NCI-H1694 treated with DMSO at 0.1 percent for 48 hours (cell line): ENCODE data around the gene CTAGE9.
"Not testable (repeated sequence)": the region's sequence is repeated elsewhere in the genome, so short reads cannot be mapped to it uniquely, and the experiment has no call there.

Experiments used
- DNase-seq: peaks from one replicate; lab custom pipeline; 2025; lab: John Stamatoyannopoulos, UW

Gene CTAGE9

GRCh38 chr6:131729550-131729949, 18.7 kb upstream of the CTAGE9 start:
- DNase-seq = no peak

GRCh38 chr6:131728296-131728939, 17.6 kb upstream of the CTAGE9 start:
- DNase-seq = no peak

- no peak for DNase-seq
Observed at GRCh38 chr6:131727868-131728267, 17.1 kb upstream of the CTAGE9 start.

- no peak for DNase-seq
Observed at GRCh38 chr6:131727467-131727866, 16.6 kb upstream of the CTAGE9 start.

GRCh38 chr6:131724114-131724513, 13.3 kb upstream of the CTAGE9 start:
- no peak for DNase-seq

GRCh38 chr6:131721161-131721560, 10.3 kb upstream of the CTAGE9 start:
- no peak for DNase-seq

- no peak for DNase-seq
Observed at GRCh38 chr6:131717836-131718542, 7.2 kb upstream of the CTAGE9 start.

- DNase-seq = not testable (repeated sequence)
Observed at GRCh38 chr6:131715567-131715966, 4.8 kb upstream of the CTAGE9 start.

- not testable (repeated sequence) for DNase-seq
Observed at GRCh38 chr6:131703905-131704304, 6.9 kb downstream of the CTAGE9 start.

- DNase-seq = not testable (repeated sequence)
Observed at GRCh38 chr6:131700851-131701250, 10.0 kb downstream of the CTAGE9 start.

- DNase-seq = no peak
Observed at GRCh38 chr6:131696956-131697355, 13.9 kb downstream of the CTAGE9 start.

GRCh38 chr6:131694832-131695426, 15.9 kb downstream of the CTAGE9 start:
- peak; percentile 6 for DNase-seq

GRCh38 chr6:131693384-131693783, 17.4 kb downstream of the CTAGE9 start:
- no peak for DNase-seq

GRCh38 chr6:131692589-131692988, 18.2 kb downstream of the CTAGE9 start:
- DNase-seq = no peak

- DNase-seq = no peak
Observed at GRCh38 chr6:131692031-131692430, 18.8 kb downstream of the CTAGE9 start.

GRCh38 chr6:131688286-131688685, 22.5 kb downstream of the CTAGE9 start:
- DNase-seq = no peak

GRCh38 chr6:131687022-131687421, 23.8 kb downstream of the CTAGE9 start:
- DNase-seq = no peak

GRCh38 chr6:131685266-131685780, 25.5 kb downstream of the CTAGE9 start:
- no peak for DNase-seq

- no peak for DNase-seq
Observed at GRCh38 chr6:131683479-131683878, 27.3 kb downstream of the CTAGE9 start.

GRCh38 chr6:131682442-131682841, 28.4 kb downstream of the CTAGE9 start:
- DNase-seq = no peak

GRCh38 chr6:131681585-131681984, 29.2 kb downstream of the CTAGE9 start:
- DNase-seq = no peak

GRCh38 chr6:131680868-131681267, 29.9 kb downstream of the CTAGE9 start:
- no peak for DNase-seq

GRCh38 chr6:131678442-131678841, 32.4 kb downstream of the CTAGE9 start:
- no peak for DNase-seq
